NCI-H1930 (cell line): Measurements from ENCODE around the gene FN3K.

Experiments
- DNase-seq, 2 experiments: peaks; one replicate each; lab custom pipeline; 2025; lab: John Stamatoyannopoulos, UW

FN3K gene

DNA sequence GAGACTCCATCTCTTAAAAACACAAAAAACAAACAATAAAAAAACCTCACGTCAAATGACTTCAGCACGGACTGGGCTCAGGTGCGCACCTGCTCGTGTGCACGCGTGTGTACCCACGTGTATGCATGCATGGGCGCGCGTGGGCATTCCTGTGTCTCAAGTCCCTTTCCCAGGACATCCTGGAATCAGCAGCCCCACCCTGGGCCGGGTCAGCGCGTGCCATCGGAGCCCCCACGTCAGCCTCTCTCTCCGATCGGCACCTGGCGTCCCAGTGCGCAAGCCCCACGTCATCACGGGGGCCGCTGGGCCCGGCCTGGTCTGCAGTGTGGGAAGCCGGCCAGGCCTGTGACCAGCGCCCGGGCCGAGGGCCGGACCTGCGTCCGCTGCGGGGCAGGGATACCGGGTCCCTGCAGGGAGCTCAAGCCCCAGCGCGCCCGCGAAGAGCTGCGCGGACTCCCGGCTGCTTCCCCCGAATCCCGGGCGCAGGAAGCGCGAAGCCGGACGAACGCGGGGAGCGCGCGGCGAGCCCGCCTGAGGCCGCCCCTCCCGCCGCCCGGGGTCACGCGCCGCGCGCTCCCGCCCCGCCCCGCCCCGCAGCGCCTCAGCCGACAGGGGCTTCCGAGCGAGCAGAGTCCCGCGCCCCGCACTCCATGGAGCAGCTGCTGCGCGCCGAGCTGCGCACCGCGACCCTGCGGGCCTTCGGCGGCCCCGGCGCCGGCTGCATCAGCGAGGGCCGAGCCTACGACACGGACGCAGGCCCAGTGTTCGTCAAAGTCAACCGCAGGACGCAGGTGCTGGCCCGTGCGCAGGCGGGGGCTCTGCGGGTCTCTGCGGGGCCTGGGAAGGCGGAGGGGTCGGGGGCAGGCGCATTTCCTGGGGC lies at the start of gene FN3K:
Gene FN3K, plus strand, starts transcription at position 629 of the 880 bp plus-strand sequence. Its CDS starts 22 bp downstream, at position 651.
- peak; percentile 44 to 75 for DNase-seq

- DNase-seq: no peak
Measured at GRCh38 chr17:82686366-82687324, 48.8 kb upstream of the FN3K start.

DNA sequence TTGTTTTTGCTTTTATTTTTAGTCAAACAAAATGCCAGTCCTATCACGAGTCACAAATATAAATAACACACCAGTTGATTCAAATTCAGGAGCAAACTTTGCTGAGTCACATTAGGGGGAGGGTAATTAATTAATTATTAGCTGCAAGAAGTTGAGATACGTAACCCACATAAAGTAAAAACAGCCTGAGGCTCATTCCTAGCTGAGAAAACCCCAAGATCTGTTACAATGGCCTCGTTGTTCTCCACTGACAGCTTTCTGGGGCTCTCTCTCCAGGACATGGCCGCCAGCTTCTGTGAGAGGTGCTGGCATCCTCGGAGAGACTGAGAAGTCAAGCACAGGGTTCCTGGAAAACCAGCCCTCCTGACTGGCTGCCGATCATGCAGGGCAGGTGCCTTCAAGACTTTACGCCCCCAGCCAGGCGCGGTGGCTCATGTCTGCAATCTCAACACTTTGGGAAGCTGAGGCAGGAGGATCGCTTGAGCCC lies 48.0 kb upstream of the FN3K start:
- no peak for DNase-seq

GRCh38 chr17:82687871-82688270 lies 47.5 kb upstream of the FN3K start:
- no peak for DNase-seq

- no peak for DNase-seq
Measured at GRCh38 chr17:82689077-82689476, 46.3 kb upstream of the FN3K start.

DNA sequence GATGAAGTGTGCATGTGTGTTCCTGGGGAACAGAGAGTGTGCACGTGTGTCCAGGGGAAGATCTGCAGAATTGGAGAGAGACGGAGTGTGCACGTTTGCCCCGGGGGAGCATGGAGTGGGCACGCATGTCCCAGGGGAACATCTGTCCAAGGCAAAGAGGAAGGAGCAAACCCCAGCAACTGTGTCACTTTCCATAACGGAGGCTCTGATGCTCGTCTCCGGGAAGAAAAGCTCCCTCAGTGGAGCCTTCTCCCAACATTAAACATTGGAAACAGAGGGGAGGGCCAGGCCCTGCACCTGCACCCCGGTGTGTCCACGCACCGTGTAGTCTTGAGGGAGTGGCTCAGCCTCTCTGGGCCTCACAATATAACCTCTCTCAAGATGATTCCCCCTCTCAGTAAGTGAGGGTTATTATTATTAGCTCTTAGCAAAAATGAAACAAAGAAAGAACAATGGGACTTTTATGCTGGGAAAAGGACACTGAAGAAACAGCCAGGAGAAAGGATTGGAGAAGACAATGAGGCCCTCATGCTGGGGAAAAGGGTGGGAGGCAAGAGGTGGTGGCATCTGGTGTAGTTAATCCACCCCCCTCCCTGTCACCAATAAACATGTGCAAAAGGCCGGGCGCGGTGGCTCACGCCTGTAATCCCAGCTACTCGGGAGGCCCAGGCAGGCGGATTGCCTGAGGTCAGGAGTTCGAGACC lies 44.5 kb upstream of the FN3K start:
- DNase-seq: no peak

- no peak for DNase-seq
Measured at GRCh38 chr17:82691714-82692113, 43.7 kb upstream of the FN3K start.

- DNase-seq: no peak
Measured at GRCh38 chr17:82692268-82692667, 43.1 kb upstream of the FN3K start.

DNA sequence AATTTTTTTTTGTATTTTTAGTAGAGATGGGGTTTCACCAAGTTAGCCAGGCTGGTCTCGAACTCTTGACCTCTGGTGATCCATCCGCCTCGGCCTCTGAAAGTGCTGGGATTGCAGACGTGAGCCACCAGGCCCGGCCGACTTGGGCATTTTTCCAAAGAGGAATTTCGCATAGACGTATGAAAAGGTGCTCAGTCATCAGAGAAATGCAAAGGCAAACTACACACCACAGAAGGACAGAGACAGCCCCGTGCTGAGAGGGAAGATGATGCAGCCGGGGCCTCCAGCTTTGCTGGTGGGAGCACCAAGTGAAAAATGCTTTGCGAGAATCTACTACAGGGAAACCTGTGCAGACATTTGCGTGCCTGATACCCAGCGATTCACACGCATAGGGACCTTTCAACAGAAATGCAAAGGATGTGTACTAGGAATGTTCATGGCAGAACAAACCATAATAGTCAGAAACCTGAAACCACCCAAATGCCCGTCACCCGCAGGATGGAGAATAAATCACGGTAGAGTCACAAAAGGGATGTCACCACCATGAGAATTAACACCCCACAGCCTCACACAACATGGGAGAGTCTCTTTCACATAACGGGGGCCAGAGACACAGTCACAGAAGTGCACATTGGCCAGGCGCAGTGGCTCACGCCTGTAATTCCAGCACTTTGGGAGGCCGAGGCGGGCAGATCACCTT lies 42.1 kb upstream of the FN3K start:
- no peak for DNase-seq

DNA sequence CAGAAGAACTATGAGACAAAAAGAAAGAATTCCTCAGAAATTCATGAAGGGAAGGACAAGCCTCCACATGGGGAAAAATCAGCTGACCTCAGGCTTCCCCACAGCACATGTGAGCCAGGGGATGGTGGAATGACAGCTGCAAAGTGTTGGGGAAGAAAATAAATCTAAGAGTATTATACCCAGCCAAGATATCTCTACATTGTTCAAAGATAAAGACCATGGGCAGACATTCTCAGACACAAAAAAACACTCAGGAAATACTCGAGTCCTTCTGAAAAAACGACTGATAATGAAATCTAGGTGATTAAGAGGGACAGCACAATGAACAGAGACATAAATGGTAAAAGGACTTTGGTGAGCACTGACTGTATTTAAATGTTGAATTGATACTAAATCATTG lies 40.8 kb upstream of the FN3K start:
- DNase-seq: no peak

DNA sequence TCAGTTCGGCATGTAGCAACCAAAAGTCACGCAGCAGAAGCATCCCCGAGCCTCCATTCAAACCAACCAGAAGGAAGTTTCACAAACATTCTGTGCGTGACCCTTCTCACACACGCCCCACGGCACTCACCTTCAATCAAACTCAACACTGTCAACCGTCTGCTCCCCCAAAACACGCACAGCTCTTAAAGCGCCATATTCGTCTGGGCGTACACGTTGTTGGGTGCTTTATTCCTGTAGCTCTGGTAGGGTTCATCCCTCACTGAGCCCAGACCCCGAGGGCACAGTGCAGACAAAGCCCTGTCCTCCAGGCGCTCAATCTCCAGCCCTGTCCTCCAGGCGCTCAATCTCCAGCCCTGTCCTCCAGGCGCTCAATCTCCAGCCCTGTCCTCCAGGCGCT lies 39.2 kb upstream of the FN3K start:
- DNase-seq: no peak

- DNase-seq: no peak
Measured at GRCh38 chr17:82696916-82697807, 38.3 kb upstream of the FN3K start.

GRCh38 chr17:82697808-82698064 lies 37.7 kb upstream of the FN3K start:
- no peak for DNase-seq

DNA sequence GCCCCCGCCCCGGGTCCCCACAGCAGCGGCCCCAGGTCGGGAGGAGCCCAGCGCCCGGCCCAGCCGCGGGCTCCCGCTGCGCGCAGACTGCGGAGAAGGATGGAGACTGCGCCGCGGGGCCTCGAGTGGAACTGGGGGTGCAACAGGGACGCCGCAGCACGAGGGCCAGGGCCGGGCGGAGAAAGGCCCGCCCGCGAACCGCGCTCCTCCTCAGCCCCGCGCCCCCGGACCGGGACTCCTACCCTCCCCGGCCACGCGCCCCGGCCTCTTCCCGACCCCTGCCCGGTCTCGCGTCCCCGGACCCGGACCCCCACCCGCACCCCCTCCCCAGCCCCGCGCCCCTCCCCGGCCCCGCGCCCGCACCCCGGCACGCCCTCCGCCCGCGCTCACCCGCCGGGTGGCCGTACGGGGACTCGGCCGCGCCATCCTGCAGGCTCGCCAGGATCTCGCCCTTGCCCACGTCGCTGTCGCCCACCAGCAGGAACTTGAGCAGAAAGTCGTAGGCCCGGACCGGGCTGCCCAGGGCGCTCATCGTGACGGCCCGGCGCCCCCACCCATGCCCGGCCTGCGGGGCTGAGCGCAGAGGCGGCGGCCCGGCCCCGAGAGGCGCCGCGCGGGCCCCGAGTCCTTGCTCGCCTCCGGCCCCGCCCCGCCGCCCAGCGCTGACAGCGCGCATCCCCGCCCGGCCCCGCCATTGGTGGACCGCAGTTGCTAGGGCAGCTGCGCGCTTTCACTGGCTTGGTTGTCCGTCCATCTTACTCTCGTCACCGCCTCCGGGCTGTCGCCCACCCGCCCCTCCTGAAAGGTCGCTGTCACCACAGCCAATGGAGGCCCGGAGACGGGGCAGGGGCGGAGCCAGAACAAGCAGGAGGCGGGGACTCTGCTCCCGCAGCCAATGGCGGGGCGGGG lies 37.1 kb upstream of the FN3K start, which contains the start of gene RAB40B:
Gene RAB40B, minus strand, starts transcription at position 634 of the 909 bp plus-strand sequence. Its CDS starts 102 bp downstream, at position 532.
- DNase-seq: peak; percentile 96 to 98

DNA sequence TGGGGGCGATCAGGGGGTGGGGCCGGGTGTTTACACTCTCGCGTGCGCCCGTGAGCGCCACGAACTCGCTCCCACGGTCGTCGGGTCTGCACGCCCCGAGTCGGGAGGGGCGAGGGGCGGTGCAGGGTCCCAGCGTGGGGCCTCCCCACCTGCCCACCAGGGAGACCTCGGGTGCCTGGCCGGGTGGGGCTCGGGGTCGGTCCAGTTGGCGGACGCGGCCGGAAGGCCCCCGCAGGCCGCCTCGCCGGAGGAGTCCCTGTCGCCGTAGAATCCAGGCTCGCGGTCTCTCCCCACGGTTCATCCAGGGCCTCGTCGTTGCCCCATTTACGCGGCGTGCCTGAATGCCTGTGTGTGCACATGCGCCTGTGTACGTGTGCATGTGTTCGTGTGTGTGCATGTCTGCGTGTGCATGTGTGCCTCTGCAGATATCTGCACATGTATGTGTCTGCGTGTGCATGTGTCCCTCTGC lies 36.4 kb upstream of the FN3K start:
- DNase-seq: no peak

DNA sequence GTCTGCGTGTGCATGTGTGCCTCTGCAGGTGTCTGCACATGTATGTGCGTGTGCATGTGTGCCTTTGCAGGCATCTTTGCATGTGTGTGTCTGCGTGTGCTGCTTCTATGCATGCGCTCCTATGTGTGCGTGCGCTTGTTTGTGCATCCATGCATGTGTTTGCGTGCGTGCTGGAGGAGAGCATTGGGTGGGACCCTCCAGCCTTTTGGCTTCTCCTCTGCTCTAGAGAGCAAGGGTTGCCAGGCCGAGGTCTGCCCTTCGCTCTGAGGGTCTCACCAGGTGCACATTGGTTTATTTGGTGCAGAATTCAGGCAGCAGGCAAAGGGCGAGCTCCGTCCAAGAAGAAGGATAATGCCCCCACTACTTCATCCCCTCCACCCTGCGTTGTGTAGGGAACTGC lies 35.9 kb upstream of the FN3K start:
- DNase-seq: no peak

- no peak for DNase-seq
Measured at GRCh38 chr17:82702231-82702927, 33.0 kb upstream of the FN3K start.

- DNase-seq: no peak
Measured at GRCh38 chr17:82703036-82703745, 32.2 kb upstream of the FN3K start.
